ENCODE measurements around the gene RPS27L.

DNA sequence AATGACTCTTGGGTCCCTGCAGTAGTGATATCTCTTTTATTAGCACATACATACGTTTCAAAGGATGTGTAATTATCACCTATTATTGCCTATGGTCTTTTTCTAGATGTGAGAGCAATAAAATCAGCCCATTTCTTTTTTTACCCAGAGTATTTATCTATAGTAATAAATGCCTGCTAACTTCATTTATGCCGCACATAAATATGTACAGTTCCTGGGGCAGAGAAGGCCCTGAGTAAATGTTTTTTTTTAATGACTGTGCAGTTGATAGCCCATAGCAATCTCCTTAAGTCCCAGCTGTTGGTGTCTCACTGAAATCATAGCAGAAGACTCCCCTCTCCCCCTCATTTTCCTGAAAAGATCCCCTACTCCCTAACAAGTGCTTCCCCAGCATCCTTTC, 48.8 kb upstream of the RPS27L start:
- TF ChIP-seq JUN (IDR thresholded peaks at IDR 0.05; ENCODE audit: borderline replicate concordance, low read depth, low read length) = no peak
- no peak for TF ChIP-seq JUN (CRISPR knock-in tag; IDR thresholded peaks at IDR 0.05; ENCODE audit: borderline replicate concordance)
- TF ChIP-seq, protein P1, sequence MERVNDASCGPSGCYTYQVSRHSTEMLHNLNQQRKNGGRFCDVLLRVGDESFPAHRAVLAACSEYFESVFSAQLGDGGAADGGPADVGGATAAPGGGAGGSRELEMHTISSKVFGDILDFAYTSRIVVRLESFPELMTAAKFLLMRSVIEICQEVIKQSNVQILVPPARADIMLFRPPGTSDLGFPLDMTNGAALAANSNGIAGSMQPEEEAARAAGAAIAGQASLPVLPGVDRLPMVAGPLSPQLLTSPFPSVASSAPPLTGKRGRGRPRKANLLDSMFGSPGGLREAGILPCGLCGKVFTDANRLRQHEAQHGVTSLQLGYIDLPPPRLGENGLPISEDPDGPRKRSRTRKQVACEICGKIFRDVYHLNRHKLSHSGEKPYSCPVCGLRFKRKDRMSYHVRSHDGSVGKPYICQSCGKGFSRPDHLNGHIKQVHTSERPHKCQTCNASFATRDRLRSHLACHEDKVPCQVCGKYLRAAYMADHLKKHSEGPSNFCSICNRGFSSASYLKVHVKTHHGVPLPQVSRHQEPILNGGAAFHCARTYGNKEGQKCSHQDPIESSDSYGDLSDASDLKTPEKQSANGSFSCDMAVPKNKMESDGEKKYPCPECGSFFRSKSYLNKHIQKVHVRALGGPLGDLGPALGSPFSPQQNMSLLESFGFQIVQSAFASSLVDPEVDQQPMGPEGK (CRISPR knock-in tag; IDR thresholded peaks at IDR 0.05; ENCODE audit: borderline replicate concordance) = no peak
- TF ChIP-seq RFX5 (IDR thresholded peaks at IDR 0.05; ENCODE audit: low read depth, low read length) = no peak
- TF ChIP-seq, protein P2, sequence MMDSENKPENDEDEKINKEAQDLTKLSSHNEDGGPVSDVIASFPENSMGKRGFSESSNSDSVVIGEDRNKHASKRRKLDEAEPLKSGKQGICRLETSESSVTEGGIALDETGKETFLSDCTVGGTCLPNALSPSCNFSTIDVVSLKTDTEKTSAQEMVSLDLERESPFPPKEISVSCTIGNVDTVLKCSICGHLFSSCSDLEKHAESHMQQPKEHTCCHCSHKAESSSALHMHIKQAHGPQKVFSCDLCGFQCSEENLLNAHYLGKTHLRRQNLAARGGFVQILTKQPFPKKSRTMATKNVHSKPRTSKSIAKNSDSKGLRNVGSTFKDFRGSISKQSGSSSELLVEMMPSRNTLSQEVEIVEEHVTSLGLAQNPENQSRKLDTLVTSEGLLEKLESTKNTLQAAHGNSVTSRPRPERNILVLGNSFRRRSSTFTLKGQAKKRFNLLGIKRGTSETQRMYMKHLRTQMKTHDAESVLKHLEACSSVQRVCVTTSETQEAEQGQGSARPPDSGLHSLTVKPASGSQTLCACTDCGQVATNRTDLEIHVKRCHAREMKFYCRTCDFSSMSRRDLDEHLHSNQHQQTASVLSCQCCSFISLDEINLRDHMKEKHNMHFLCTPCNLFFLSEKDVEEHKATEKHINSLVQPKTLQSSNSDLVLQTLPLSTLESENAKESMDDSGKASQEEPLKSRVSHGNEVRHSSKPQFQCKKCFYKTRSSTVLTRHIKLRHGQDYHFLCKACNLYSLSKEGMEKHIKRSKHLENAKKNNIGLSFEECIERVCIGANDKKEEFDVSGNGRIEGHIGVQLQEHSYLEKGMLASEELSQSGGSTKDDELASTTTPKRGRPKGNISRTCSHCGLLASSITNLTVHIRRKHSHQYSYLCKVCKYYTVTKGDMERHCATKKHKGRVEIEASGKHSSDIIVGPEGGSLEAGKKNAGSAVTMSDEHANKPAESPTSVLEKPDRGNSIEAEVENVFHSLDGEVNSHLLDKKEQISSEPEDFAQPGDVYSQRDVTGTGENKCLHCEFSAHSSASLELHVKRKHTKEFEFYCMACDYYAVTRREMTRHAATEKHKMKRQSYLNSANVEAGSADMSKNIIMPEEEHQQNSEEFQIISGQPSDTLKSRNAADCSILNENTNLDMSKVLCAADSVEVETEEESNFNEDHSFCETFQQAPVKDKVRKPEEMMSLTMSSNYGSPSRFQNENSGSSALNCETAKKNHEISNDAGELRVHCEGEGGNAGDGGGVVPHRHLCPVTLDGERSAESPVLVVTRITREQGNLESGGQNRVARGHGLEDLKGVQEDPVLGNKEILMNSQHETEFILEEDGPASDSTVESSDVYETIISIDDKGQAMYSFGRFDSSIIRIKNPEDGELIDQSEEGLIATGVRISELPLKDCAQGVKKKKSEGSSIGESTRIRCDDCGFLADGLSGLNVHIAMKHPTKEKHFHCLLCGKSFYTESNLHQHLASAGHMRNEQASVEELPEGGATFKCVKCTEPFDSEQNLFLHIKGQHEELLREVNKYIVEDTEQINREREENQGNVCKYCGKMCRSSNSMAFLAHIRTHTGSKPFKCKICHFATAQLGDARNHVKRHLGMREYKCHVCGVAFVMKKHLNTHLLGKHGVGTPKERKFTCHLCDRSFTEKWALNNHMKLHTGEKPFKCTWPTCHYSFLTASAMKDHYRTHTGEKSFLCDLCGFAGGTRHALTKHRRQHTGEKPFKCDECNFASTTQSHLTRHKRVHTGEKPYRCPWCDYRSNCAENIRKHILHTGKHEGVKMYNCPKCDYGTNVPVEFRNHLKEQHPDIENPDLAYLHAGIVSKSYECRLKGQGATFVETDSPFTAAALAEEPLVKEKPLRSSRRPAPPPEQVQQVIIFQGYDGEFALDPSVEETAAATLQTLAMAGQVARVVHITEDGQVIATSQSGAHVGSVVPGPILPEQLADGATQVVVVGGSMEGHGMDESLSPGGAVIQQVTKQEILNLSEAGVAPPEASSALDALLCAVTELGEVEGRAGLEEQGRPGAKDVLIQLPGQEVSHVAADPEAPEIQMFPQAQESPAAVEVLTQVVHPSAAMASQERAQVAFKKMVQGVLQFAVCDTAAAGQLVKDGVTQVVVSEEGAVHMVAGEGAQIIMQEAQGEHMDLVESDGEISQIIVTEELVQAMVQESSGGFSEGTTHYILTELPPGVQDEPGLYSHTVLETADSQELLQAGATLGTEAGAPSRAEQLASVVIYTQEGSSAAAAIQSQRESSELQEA (IDR thresholded peaks at IDR 0.05; ENCODE audit: low read depth) = no peak
- TF ChIP-seq, protein P3, sequence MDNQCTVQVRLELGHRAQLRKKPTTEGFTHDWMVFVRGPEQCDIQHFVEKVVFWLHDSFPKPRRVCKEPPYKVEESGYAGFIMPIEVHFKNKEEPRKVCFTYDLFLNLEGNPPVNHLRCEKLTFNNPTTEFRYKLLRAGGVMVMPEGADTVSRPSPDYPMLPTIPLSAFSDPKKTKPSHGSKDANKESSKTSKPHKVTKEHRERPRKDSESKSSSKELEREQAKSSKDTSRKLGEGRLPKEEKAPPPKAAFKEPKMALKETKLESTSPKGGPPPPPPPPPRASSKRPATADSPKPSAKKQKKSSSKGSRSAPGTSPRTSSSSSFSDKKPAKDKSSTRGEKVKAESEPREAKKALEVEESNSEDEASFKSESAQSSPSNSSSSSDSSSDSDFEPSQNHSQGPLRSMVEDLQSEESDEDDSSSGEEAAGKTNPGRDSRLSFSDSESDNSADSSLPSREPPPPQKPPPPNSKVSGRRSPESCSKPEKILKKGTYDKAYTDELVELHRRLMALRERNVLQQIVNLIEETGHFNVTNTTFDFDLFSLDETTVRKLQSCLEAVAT (IDR thresholded peaks at IDR 0.05) = no peak
- TF ChIP-seq CHD2 (IDR thresholded peaks at IDR 0.05; ENCODE audit: low read depth, low read length) = no peak
- no peak for TF ChIP-seq ZNF354B (CRISPR knock-in tag; IDR thresholded peaks at IDR 0.05)
- TF ChIP-seq, protein P4, sequence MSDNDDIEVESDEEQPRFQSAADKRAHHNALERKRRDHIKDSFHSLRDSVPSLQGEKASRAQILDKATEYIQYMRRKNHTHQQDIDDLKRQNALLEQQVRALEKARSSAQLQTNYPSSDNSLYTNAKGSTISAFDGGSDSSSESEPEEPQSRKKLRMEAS (CRISPR knock-in tag; IDR thresholded peaks at IDR 0.05) = no peak
- TF ChIP-seq EZH2 (IDR thresholded peaks at IDR 0.05; ENCODE audit: borderline replicate concordance, low read depth, low read length) = no peak
- TF ChIP-seq, protein P5, sequence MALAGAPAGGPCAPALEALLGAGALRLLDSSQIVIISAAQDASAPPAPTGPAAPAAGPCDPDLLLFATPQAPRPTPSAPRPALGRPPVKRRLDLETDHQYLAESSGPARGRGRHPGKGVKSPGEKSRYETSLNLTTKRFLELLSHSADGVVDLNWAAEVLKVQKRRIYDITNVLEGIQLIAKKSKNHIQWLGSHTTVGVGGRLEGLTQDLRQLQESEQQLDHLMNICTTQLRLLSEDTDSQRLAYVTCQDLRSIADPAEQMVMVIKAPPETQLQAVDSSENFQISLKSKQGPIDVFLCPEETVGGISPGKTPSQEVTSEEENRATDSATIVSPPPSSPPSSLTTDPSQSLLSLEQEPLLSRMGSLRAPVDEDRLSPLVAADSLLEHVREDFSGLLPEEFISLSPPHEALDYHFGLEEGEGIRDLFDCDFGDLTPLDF (CRISPR knock-in tag; IDR thresholded peaks at IDR 0.05) = no peak
- no peak for TF ChIP-seq HIVEP1 (CRISPR knock-in tag; IDR thresholded peaks at IDR 0.05)
- TF ChIP-seq, protein P6, sequence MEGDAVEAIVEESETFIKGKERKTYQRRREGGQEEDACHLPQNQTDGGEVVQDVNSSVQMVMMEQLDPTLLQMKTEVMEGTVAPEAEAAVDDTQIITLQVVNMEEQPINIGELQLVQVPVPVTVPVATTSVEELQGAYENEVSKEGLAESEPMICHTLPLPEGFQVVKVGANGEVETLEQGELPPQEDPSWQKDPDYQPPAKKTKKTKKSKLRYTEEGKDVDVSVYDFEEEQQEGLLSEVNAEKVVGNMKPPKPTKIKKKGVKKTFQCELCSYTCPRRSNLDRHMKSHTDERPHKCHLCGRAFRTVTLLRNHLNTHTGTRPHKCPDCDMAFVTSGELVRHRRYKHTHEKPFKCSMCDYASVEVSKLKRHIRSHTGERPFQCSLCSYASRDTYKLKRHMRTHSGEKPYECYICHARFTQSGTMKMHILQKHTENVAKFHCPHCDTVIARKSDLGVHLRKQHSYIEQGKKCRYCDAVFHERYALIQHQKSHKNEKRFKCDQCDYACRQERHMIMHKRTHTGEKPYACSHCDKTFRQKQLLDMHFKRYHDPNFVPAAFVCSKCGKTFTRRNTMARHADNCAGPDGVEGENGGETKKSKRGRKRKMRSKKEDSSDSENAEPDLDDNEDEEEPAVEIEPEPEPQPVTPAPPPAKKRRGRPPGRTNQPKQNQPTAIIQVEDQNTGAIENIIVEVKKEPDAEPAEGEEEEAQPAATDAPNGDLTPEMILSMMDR (IDR thresholded peaks at IDR 0.05 in 2 of 3, conservative IDR thresholded peaks at IDR 0.05 in 1 of 3; ENCODE audit: insufficient read depth in 2 of 3, low read depth in 1 of 3, low read length in 3 of 3) = no peak
- no peak for TF ChIP-seq TEAD4 (IDR thresholded peaks at IDR 0.05; ENCODE audit: low read length)
- TF ChIP-seq TEAD4 (CRISPR knock-in tag; IDR thresholded peaks at IDR 0.05; ENCODE audit: borderline replicate concordance) = no peak
- no peak for TF ChIP-seq ZNF707 (CRISPR knock-in tag; conservative IDR thresholded peaks at IDR 0.05)

Measured in K562 (cell line).